Superior temporal gyrus (tissue), 1 donor: Measurements from ENCODE around the gene GRM7.

Experiments
- DNase-seq: peaks from one replicate; pipeline ENCODE4 v3.0.0-alpha.2; 2016; ENCODE audit errors: extremely low spot score

Gene GRM7

GRCh38 chr3:7710284-7710683 is 849.4 kb downstream of the GRM7 start:
- no peak for DNase-seq

GRCh38 chr3:7713724-7714123 is 852.8 kb downstream of the GRM7 start:
- DNase-seq: no peak

- no peak for DNase-seq
Measured at GRCh38 chr3:7720649-7721297, 859.9 kb downstream of the GRM7 start.

GRCh38 chr3:7721869-7722268 is 861.0 kb downstream of the GRM7 start:
- no peak for DNase-seq

- DNase-seq: no peak
Measured at GRCh38 chr3:7728566-7729519, 867.9 kb downstream of the GRM7 start.

GRCh38 chr3:7733933-7734332 is 873.0 kb downstream of the GRM7 start:
- no peak for DNase-seq

- no peak for DNase-seq
Measured at GRCh38 chr3:7734456-7734855, 873.5 kb downstream of the GRM7 start.

GRCh38 chr3:7737263-7737662 is 876.3 kb downstream of the GRM7 start:
- no peak for DNase-seq

GRCh38 chr3:7739754-7740153 is 878.8 kb downstream of the GRM7 start:
- DNase-seq: no peak

- DNase-seq: no peak
Measured at GRCh38 chr3:7740458-7740857, 879.5 kb downstream of the GRM7 start.

GRCh38 chr3:7744850-7745249 is 883.9 kb downstream of the GRM7 start:
- DNase-seq: no peak

- no peak for DNase-seq
Measured at GRCh38 chr3:7745711-7746110, 884.8 kb downstream of the GRM7 start.

GRCh38 chr3:7749931-7750695 is 889.2 kb downstream of the GRM7 start:
- peak; percentile 70 for DNase-seq

- DNase-seq: no peak
Measured at GRCh38 chr3:7752005-7752404, 891.1 kb downstream of the GRM7 start.

GRCh38 chr3:7754653-7755441 is 893.9 kb downstream of the GRM7 start:
- DNase-seq: no peak

- DNase-seq: no peak
Measured at GRCh38 chr3:7759630-7760029, 898.7 kb downstream of the GRM7 start.

- no peak for DNase-seq
Measured at GRCh38 chr3:7760718-7761117, 899.8 kb downstream of the GRM7 start.

GRCh38 chr3:7764115-7764514 is 903.2 kb downstream of the GRM7 start:
- no peak for DNase-seq

- no peak for DNase-seq
Measured at GRCh38 chr3:7766530-7766929, 905.6 kb downstream of the GRM7 start.

- no peak for DNase-seq
Measured at GRCh38 chr3:7779331-7779730, 918.4 kb downstream of the GRM7 start.

GRCh38 chr3:7781395-7781794 is 920.5 kb downstream of the GRM7 start:
- no peak for DNase-seq
